ENCODE measurements around the gene NEGR1.

Gene NEGR1

DNA sequence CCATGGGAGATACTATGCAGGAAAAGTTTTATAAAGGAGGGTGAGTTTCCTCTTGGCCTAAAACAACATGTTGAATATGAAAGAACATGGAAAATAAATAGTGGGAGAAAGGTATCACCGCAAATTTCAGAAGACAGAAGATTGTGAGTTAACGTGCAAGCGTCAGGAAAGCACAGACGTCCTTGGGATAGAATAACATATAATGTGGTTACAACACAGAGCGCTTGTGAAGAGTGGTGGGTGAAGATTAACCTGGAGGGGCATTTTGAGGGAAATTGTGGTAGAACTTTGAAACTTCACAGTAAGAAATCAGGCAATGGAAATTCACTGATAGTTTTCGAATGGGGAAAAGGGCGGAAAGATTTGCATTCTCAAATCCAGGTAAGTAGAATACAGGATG, 47.3 kb downstream of the NEGR1 start:
- in situ Hi-C loops (cut with MboI; ENCODE audit: low sequenced_read_pairs), result no loop called here

DNA sequence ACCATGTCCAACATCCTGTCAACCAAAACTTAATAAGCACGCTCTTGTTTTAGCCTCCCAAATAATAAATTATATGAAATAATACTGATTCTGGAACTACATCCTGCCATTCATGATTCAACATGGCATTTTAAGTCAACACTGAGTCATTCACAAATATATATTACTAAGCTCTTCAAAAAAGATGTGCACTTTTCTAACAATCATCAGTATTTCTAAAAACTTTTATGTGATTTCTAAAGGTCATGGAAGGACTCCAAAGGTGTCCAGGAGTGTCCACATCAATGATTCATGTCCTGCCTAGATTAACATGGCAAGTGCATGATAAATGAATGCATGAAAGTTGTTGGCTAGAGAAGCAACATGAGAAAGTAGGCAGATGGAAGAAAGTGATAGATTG, 51.6 kb downstream of the NEGR1 start:
- in situ Hi-C loops (cut with MboI; ENCODE audit: low sequenced_read_pairs), result no loop called here

DNA sequence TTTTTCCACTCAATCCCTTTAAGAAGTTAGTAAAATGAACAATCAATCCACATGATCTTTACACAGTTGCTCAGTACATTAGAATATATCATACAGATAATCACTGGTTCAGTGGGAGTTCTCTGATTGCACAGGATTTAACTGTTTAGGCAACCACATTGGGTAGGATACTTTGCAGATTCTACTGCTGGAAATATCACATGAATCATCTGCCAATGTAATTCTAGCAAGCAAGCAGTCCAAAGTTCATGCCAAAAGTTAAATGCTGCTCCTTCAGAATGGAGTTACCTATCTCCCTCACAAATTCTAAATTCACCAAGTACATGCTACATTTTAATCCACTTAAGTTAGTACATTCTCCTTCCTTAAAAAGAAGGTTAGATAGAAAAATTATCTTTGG, 52.4 kb downstream of the NEGR1 start:
- in situ Hi-C loops (cut with MboI; ENCODE audit: low sequenced_read_pairs), result no loop called here

DNA sequence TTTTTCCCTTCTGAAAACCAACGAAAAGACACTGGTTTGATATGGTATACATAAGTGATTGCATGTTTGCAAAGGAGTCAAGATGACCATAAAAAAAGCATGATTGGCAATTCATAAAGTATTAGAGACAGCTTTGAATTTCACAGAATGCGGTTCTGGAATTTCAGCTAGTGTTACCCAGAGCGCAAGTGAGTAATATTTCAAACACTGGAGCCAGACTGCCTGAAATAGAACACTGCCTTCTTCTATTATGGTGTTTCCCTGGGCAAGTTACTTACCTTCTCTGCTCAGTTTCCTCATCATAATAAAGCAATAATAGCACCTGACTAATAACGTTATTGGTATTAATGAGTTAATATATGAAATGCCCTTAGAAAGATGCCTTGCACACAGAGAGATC, 54.7 kb downstream of the NEGR1 start:
- in situ Hi-C loops (cut with MboI; ENCODE audit: low sequenced_read_pairs), result no loop called here

DNA sequence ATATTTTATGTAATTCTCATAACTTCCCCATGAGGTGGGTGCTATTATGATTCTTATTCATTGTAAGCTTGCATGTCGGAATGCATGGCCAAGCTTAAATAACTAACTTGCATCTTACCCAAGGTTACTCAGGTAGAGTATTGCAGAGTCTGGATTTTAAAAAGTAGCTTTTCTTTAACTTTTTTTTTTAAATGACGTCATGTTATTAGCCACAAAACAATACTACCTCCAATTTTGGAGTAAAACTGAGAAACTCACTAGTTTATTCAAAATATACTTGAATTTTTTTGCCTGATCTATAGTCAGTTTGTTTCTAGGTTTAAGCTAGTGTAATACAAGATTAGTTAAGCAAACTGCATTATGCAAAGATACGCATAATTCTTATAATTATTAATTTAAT, 57.8 kb downstream of the NEGR1 start:
- in situ Hi-C loops (cut with MboI; ENCODE audit: low sequenced_read_pairs), result no loop called here

DNA sequence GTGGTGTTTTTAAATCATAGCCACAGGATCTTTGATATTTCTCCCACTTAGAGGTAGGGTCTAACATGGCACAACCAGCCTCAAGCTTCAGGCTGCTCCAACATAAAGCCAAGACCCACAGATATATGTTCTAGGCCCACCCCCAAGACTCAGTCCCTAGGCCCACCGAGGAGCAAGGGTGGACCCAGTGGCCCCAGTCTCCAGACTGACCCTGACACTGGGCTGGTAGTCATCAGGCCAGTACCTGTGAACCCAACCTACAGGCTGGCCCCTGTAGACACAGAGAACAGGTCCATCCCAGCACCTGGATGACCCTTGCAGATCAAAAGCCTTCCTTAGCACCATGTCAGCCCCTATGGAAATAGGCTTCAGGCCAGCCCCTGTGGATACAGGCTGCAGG, 60.5 kb downstream of the NEGR1 start:
- in situ Hi-C loops (cut with MboI; ENCODE audit: low sequenced_read_pairs), result no loop called here

DNA sequence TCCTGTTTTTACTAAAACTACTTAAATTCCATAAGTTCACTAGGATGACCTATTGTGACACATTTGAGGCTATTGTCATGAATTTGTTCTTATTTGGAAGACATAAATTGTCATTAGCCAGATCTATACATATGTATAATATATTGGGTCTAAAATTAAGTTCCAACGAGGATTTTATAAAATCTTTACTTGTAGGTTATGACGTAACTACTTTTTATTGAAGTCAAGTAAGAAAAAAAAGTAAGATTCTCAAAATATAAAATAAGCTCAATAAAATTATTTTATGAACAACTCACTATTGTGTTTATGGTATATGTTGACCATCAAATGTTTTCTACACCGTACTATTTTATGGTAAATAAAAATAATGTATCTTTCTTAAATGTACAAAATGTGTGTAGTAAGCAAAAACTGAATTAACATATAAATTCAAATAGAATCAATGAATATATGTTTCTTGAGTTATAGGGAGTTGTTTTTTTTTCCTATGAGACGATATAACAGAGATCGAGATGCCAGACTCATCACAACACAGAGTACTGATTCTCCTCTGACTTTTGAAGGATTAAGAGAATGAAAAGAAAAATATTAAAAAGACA, 64.1 kb downstream of the NEGR1 start:
- in situ Hi-C loops (cut with MboI; ENCODE audit: low sequenced_read_pairs), result no loop called here

DNA sequence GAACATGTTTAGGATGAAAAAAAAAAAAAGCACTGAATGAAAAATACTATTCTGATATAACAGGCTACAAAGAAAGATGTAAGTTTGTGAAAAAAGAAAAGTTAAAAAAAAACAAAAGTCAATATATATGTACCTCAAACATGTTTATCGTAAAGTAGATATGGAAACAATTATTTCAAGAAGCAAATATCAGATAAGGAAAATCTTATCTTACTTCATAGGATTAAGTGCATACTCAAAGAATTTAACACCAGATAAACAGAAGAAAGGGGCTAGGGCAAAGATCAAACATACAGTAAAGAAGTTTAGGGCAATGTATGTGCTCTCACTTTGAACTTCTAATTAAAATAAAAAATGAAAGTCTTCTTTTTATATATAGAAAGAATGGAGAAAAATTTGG, 75.3 kb downstream of the NEGR1 start:
- in situ Hi-C loops (cut with MboI; ENCODE audit: low sequenced_read_pairs), result no loop called here

DNA sequence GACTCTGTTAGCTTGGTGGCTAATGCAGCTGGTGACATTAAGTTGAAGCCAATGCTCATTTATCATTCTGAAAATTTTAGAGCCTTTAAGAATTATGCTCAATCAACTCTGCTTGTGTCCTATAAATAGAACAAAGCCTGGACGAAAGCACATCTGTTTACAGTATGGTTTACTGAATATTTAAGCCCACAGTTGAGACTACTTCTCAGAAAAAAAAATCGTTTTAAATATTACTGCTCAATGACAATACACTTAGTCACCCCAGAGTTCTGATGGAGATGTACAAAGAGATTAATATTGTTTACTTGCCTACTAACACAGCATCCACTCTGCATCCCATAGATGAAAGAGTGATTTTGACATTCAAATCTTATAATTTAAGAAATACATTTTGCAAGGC, 79.6 kb downstream of the NEGR1 start:
- in situ Hi-C loops (cut with MboI; ENCODE audit: low sequenced_read_pairs), result no loop called here

DNA sequence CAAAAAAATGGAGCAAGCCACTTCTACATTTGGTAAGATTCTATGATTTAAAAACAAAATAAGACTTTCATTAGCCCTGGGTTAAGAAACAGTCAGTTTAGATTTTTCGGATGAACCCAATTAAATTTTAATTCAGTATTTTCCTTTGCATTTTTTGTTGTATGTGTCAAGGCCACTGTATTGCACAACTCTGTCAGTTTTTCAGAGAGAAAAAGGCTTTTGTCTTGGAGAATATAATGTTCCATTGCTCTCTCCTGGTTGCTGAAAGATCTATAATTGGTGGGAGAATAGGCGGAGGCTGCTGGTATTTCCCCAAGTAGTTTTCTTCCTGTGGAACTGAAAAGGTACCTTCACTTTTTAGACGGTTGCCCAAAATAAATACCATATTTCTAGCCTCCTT, 84.6 kb downstream of the NEGR1 start:
- in situ Hi-C loops (cut with MboI; ENCODE audit: low sequenced_read_pairs), result no loop called here

DNA sequence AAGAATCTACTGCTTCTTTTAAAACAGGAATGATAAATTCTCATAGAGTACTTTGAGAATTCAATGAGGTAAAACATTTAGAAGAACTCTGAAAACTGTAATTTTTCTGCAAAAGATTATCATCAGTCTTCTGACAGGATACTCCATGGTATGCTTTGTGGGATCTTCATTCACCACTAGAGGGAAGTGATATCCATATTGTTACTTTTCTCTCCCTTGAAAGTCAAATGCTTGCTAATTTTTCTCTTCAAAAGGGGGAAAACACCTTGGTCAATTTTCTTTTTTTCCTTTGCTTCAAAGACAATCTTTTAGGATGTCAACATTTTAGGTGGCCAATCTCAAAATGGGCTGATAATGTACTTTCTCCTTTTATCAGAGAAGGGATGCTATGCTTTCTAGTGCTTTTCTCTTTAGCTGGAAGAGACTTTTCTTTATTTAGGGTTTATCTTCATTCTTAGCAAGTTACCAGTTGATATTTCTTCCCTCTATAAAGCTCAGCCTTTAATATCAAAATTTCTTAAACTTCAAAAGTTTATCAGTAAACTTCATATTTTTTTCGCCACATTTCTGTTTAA, 95.5 kb downstream of the NEGR1 start:
- in situ Hi-C loops (cut with MboI; ENCODE audit: low sequenced_read_pairs), result no loop called here

DNA sequence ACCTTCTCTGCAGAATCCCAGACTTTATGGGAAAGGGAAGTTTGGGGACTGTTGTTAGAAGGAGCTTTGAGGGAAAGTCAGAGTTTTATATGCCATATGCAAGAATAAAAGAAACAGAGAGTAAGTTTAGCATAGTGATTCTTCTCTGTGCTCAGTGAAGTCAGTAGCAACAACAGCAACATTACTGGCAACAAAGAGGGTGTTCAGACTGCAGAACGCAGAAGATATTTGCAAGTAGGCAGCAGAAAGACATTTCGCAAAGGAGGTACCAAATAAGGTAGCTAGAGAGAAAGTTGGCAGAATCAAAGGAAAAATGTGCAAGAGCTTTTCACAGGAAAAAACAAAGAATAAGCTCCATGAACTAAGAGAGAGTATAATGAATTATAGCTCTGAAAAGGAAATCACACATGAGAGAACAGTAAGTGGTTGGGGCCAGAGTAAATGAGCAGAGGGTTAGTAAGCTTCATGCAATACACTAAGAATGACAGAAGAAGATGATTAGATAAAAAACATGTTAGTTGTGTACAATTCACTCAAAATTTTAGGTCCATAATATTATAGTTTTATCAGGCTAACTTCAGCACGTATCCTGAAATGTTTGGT, 98.1 kb downstream of the NEGR1 start:
- in situ Hi-C loops (cut with MboI; ENCODE audit: low sequenced_read_pairs), result no loop called here

DNA sequence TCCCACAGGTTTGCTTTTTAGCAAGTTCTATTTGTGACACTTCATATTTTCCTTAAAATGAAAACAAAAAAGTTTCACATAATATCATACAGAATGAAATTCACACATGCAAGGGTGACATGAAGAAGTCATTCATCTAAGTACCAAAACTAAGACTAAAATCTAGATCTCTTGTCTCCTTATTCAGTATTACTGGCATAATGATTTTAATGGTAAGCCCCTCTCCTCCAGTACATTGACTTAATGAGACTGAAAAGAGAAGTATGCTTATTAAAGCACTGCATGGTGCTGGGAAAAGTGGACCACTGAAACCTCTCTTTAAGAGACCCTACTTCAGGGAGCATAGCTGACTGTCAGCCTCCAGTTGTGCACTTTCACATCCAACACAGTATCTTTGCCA, 99.5 kb downstream of the NEGR1 start:
- in situ Hi-C loops (cut with MboI; ENCODE audit: low sequenced_read_pairs), result no loop called here

DNA sequence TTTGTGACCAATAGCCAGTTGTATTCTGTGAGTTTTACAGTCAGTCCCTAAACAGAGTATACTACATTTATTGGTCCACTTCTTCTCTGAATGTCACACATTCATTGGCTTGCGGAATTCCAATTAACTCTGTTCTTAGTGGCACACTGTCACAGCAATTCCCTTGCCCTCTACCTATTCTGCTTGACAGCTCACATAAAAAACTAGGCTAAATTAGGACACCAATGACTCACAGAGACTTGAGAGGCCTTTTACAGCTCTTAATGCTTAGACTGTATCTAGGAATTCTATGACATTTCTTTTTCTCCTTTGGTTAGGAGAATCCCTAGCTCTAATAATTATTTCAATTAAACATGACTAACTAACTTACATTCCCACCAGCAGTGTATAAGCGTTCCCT, 104.1 kb downstream of the NEGR1 start:
- in situ Hi-C loops (cut with MboI; ENCODE audit: low sequenced_read_pairs), result no loop called here

DNA sequence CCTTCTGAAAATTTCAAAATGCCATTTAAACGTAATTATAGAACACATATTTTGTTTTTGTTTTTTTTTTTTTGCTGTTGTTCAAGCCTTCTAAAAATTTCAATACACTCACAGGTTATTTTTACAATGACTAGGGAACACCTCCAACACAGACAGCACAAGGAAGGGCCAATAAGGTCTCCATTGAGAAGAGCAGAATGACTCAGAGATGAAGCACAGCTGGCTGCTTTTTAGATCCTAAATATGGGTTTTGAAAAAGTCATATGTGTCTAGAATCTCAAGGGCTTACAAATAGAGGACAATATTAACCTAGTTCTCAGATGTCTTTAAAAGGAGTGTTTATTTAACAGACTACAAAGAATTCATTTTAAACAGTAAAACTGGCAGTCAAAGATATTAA, 104.6 kb downstream of the NEGR1 start:
- in situ Hi-C loops (cut with MboI; ENCODE audit: low sequenced_read_pairs), result no loop called here

DNA sequence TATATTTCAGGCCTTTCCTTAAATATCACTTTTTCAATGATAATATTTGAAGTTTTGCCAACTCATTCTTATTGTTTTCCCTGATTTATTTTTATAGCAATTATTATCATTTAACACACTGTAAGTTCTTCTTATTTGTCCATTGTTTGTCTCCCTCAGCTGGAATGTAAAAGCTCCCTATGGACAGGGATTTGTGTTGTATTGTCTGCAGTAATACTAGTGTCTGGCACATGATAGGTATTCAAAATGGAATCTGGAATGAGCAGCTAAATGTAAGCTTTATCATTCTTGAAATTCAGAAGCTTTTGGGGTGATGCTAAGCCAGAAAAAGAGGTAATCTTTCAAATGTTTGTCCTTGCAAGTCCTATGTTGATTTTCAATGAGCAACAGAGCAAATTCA, 112.1 kb downstream of the NEGR1 start:
- in situ Hi-C loops (cut with MboI; ENCODE audit: low sequenced_read_pairs), result no loop called here

DNA sequence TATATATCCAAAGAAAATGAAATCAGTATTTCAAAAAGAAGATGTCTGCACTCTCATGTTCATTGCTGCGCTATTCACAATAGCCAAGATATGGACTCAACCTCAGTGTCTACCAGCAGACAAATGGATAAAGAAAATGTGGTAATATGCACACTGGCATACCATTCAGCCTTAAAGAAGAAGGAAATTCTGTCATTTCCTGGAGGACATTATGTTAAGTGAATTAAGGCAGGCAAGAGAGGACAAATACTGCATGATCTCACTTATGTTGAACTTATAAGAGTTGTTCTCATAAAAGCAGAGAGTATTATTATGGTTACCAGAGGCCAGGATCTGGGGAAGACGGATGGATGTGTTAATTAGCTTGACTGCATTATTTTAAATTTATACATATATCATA, 115.9 kb downstream of the NEGR1 start:
- in situ Hi-C loops (cut with MboI; ENCODE audit: low sequenced_read_pairs), result no loop called here

DNA sequence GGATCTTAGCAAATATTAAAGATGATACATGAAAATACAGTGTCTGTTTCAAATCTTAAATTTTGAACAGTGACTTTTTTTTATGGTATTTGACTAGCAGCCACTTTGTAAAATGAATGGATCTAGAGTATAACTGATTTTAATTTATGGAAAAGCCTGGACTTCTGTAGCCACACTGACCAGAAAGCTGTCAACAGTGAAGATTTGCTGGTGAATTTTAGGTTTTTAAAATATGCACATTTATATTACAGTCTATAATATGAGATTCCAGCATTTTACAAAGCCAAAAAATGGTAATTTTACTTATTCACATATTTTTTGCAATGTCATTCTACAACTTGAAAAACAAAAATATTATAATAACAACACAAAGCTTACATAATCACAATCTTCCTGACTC, 131.8 kb downstream of the NEGR1 start:
- in situ Hi-C loops (cut with MboI; ENCODE audit: low sequenced_read_pairs), result no loop called here

DNA sequence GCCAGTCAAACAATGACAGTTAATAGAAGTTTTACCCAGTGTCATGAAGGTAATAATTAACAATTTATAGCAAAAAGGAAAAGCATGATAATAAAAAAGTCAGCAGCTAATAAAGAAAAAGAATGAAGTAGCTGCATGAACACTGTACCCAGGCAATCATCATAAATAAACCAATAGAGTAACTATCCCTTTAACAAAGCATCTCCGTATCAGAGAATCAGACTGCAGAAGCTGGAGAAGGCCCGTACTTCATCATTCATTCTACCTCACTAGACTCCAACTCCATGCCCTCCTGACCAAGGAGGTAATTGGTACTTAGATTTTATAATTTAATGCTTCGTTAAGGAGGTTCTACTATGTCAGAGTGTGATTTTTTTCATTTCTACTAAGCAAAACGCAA, 140.5 kb downstream of the NEGR1 start:
- in situ Hi-C loops (cut with MboI; ENCODE audit: low sequenced_read_pairs), result no loop called here

DNA sequence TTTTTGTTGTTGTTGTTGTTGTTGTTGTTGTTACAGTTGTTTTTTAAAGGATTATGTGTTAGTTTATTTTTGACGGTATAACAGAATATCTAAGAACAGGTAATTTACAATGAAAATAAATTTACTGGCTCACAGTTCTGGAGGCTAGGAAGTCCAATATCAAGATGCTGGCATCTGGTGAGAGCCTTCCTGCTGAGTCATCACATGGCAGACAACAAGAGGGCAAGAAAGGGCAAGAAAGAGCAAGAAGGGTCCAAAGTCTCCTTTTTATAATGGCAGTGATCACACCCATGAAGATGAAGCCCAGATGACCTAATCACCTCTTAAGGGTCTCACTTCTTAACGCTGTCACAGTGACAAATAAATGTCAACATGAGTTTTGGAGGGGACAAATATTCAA, 142.1 kb downstream of the NEGR1 start:
- in situ Hi-C loops (cut with MboI; ENCODE audit: low sequenced_read_pairs), result no loop called here

DNA sequence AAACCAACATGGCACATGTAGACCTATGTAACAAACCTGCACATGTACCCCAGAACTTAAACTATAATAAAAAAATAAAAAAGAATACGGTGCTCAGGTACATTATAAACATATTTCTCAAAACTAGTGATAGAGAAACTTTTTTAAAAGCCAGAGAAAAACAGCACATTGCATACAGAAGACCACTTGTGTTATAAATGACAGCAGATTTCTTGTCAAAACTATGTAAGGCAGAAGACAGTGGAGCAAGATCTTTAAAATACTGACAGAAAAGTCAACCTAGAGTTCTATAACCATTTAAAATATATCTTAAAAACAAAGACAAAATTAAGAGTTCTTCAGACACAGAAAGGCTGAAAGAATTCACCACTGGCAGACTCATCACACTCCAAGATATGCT, 144.7 kb downstream of the NEGR1 start:
- in situ Hi-C loops (cut with MboI; ENCODE audit: low sequenced_read_pairs), result no loop called here

DNA sequence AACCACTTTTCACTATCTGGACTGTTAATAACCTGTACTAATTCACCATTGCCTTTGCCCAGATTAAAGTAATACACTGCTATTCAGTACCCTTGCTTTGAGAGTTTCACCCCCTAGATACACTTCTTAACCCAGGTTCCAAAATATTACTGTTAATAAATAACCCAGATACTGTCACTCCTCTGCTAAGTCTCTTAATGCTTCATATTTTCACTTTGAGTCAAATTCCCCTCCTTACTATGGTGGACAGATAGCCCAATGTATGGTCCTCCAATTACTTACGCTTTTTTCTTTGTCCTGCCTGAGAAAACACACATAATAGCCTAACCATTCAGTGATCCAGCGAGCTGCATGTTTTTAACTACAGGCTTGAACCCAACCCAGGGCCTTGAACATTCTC, 152.5 kb downstream of the NEGR1 start:
- in situ Hi-C loops (cut with MboI; ENCODE audit: low sequenced_read_pairs), result no loop called here
